NCI-H2196 treated with DMSO at 0.1 percent for 48 hours (cell line): ENCODE measurements around the gene ZCCHC14.
"Not testable (repeated sequence)": the region's sequence is repeated elsewhere in the genome, so short reads cannot be mapped to it uniquely, and the experiment has no call there.

Source experiments
- DNase-seq: peaks from one replicate; lab custom pipeline; 2025; ENCODE audit not compliant: unreplicated experiment; lab: John Stamatoyannopoulos, UW

ZCCHC14 gene

GRCh38 chr16:87525352-87525751 lies 32.5 kb upstream of the ZCCHC14 start:
- DNase-seq, result no peak

GRCh38 chr16:87524407-87524806 lies 31.6 kb upstream of the ZCCHC14 start:
- DNase-seq, result no peak

DNA sequence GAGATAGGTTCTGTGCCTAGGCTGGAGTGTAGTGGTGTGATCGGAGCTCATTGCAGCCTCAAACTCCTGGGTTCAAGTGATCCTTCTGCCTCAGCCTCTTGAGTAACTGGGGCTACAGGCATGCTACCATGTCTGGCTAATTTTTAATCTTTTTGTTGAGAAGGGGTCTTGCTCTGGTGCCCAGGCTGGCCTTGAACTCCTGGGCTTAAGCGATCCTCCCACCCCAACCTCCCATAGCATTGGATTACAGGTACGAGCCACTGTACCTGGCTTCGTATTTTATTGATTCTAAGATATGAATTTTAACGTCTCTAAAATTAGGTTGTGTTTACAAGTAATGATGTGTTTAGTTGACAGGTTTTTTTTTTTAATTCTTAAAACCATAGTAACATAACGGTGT lies 30.8 kb upstream of the ZCCHC14 start:
- not testable (repeated sequence) for DNase-seq

GRCh38 chr16:87521764-87522163 lies 28.9 kb upstream of the ZCCHC14 start:
- DNase-seq, result not testable (repeated sequence)

DNA sequence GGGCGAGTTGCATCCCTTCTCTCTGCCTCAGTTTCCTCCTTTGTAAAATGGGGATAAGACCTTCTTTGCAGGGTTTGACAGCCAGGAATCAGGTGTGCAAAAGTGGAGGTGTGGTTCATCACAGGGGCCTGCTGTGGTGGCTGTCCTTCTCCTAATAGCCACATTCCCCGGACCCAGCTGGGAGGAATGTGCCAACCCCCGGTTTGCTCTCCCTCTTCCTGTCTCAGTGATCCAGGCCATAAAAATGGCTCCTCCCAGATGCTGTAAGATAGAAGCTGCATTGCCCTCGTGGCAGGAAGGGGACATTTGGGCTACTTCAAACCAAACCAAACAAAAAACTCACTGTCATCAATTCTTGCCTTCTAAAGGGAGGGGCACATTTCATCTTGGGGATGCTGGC lies 26.3 kb upstream of the ZCCHC14 start:
- not testable (repeated sequence) for DNase-seq

GRCh38 chr16:87518430-87519051 lies 25.7 kb upstream of the ZCCHC14 start:
- DNase-seq, result not testable (repeated sequence)

GRCh38 chr16:87517610-87518429 lies 25.0 kb upstream of the ZCCHC14 start:
- not testable (repeated sequence) for DNase-seq

GRCh38 chr16:87516361-87516760 lies 23.5 kb upstream of the ZCCHC14 start:
- DNase-seq, result no peak

GRCh38 chr16:87515475-87516330 lies 22.9 kb upstream of the ZCCHC14 start:
- DNase-seq, result no peak

DNA sequence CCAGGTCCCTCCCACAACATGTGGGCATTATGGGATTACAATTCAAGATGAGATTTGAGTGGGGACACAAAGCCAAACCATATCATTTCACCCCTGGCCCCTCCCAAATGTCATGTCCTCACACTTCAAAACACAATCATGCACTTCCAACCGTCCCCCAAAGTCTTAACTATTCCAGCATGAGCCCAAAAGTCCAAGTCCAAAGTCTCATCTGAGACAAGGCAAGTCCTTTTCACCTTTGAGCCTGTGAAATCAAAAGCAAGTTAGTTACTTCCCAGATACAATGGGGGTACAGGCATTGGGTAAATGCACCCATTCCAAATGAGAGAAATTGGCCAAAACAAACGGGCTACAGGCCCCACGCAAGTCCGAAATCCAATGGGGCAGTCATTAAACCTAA lies 17.0 kb upstream of the ZCCHC14 start:
- DNase-seq, result not testable (repeated sequence)

DNA sequence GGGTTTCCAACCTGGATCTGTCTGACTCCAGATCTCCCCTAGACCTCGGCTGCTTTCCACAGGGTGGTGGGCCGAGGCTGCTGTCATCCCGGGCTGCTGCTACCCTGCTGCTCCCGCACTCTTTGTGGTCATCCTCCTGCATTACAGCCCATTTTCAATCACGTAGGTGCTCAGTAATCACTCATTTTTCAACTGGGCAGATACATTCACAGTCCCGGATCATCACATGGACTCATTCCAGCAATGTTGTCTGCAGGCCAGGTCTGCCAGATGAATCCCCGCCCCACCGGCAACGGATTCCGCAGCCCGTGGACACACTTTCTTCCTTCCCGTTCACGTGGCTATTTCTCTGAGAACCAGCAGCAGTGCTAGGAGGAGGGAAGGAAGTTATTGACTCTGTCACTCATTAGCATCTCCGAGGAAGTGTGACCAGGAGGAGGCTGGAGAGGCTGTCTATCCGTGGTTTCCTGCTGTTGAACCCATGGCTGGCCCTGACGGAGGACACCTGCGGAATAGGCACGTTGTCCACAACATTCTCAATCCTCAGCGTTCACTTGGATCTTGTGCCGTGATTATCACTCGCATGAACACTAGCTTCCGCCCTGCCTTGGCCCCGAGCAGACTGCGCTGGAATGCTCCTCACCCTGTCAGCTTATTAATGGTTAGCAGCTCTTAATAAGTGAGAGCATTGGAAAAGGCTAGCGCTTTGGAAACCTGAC lies 14.7 kb upstream of the ZCCHC14 start:
- DNase-seq, result no peak

DNA sequence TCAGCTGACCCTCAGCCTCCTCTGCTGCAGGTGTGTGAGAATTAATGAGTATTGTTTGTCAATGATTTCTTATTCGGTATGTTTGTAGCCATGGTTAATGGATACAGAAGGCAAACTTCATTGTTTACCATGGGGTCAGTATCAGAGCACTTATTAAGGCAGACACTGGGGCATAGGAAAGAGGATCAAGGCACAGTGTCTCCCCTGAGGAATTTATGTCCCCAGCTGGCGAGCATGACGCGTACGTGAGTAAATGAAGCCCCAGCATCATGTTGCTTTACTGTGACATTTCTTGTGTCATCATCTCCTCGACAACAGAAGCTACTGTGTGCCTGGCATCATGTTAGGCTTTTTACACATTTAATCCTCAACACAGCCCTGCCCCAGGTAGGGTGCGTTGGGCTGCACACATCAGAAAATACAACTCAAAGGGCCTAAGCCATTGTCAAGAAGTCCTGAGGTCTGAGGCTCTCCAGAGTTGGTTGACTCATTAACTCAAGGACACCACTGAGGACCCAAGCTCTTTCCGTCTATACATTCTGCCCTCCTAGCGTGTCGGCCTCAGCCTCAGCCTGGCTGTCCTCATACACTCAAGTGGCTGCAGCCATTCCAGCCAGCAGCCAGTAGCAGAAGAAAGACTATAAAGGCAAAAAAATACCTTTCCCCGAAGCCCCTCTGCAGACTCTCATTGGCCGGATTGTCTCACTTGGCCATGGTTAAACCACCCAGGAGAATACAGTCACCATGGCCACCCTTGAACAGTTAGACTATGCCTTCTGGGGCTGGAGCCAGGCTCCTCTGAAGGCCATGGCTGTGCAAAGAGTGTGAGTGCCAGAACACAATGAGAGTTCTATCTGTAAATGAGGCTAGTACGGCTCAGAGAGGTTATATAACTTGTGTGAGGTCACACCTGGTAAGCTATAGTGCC lies 13.9 kb upstream of the ZCCHC14 start:
- no peak for DNase-seq

DNA sequence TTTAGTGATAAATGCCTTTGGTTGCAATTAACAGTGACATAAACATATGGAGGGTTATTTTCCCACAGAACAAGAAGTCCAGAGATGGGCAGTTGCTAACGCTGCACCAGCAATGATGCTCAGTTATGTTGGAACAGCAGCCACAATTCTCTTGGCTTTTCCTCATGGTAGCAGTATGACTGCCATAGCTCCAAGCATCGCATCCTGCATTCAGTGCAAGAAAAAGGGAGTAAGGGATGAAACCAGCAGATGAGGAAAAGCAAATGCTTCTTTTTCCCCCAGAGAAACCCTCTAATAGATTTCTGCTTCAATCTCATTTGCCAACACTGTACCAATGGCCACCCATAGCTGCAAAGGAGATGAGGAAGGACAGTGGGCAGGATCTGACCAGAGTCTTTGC lies 13.0 kb upstream of the ZCCHC14 start:
- no peak for DNase-seq

GRCh38 chr16:87503232-87503937 lies 10.6 kb upstream of the ZCCHC14 start:
- DNase-seq, result not testable (repeated sequence)

- DNase-seq, result no peak
These were observed 9.6 kb upstream of the ZCCHC14 start for GRCh38 chr16:87502308-87502969.

- no peak for DNase-seq
These were observed 8.3 kb upstream of the ZCCHC14 start for GRCh38 chr16:87501117-87501516.

- no peak for DNase-seq
These were observed 6.3 kb upstream of the ZCCHC14 start for GRCh38 chr16:87499189-87499486.

DNA sequence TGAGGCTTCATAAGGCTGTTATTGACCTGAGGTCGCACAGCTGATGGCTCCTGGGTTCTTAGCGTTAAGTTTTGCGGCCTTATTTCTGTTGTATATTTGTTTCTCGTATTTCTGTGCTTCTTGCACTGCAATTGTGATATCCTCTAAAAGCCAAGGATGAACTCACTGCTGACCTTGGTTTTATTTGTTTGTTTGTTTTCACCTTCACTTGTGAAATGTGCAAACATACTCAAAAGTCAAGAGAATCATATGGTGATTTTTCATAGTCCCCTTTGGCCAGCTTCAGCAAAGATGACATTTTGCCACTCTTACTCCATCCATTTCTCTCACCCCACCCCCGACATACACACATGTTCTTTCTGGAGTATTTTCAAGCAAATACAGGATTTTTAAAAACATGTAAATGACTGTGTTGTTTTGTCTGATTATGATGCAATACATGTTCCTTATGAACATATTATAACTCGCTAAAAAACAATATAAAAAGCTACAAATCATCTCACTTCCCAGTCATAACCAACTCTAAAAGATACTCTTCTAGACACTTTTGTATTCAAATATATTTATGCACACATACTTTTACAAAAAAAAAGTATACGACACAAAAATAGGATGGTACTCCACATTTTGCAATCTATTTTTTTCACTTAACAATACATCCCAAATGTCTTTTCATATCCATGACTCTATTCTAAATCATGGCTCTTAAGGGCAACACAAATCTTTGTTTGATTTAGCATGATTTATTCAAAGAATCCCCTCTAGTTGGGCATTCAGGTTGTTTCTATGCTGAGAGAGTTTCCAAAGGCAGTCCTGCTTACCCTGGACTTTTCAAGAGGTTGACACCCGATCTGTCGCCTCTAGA lies 5.7 kb upstream of the ZCCHC14 start:
- DNase-seq, result no peak
